Testis (tissue), 3 donors: ENCODE results near the gene FRMD5. TPM values are rescaled to one million over a fixed set of nuclear protein-coding genes. Genes with fewer than 3 reads are reported as not detected.

Experiments
- DNase-seq: peaks from one replicate; pipeline ENCODE4 v3.0.0-alpha.2; 2019
- H3K27ac ChIP-seq, 2 donors: fragments of 200-600 bp; sonication (generic); one replicate each; pipeline ENCODE4 v1.5.1; 2019
- H3K27me3 ChIP-seq: fragments of 200-600 bp; sonication (generic); one replicate; pipeline ENCODE4 v1.5.1; 2019
- H3K36me3 ChIP-seq: fragments of 200-600 bp; sonication (generic); one replicate; pipeline ENCODE4 v1.5.1; 2017; ENCODE audit warnings: low read depth; ENCODE audit errors: missing control alignments
- H3K4me1 ChIP-seq: fragments of 200-600 bp; sonication (generic); one replicate; pipeline ENCODE4 v1.5.1; 2019
- H3K4me3 ChIP-seq, 2 donors: fragments of 200-600 bp; sonication (generic); one replicate each; pipeline ENCODE4 v1.5.1; 2017 to 2019
- H3K9me3 ChIP-seq: fragments of 200-600 bp; sonication (generic); one replicate; pipeline ENCODE4 v1.5.1; 2017
- POLR2A ChIP-seq: fragments of 450-650 bp; IDR thresholded peaks from one replicate; pipeline ENCODE4 v1.6.1; 2017; ENCODE audit warnings: antibody characterized with exemption, mild to moderate bottlenecking, moderate library complexity
- WGBS, 2 donors: methylation state at CpG; one replicate each; pipeline ENCODE4 v1.1.5; 2018; 5-methylcytosine and 5-hydroxymethylcytosine counted together
- intact Hi-C: fragments of 100-400 bp; cut with DNase I; formaldehyde crosslinking; loops from one replicate; pipeline ENCODE4 v1.15.1; 2023; ENCODE audit warnings: low total_unique reads
- polyA plus RNA-seq: library from polyadenylated mRNA; stranded (reverse); fragments of 350-450 nt; fragmentation: Illumina TruSeq; extraction: RNeasy Lipid Tissue Mini Kit (QIAGEN cat#74804); gene quantifications from one replicate; pipeline ENCODE4 v1.2.3, GENCODE V29; 2014; ENCODE audit warnings: low read depth, low replicate concordance; ENCODE audit not compliant: insufficient read depth
- total RNA-seq, 2 donors: library from RNA; depleted of rRNA; stranded (reverse); fragments of >200 nt; gene quantifications; one replicate each; pipeline ENCODE4 v1.2.3, GENCODE V29; 2016
- TF ChIP-seq, protein P1 (sequence below), 3 experiments: fragments of 450-650 bp in 2 of 3; fragments of 200-600 bp in 1 of 3; sonication (generic) in 1 of 3; IDR thresholded peaks; one replicate each; pipeline ENCODE4 v1.5.1; 2016 to 2019; ENCODE audit warnings: antibody characterized with exemption in 3 of 3, mild to moderate bottlenecking in 2 of 3, moderate library complexity in 1 of 3

Gene FRMD5
- total and polyA plus RNA-seq, 3 donors from 2014 or later, result 10.5 to 12.3 (median 10.6) TPM

DNA sequence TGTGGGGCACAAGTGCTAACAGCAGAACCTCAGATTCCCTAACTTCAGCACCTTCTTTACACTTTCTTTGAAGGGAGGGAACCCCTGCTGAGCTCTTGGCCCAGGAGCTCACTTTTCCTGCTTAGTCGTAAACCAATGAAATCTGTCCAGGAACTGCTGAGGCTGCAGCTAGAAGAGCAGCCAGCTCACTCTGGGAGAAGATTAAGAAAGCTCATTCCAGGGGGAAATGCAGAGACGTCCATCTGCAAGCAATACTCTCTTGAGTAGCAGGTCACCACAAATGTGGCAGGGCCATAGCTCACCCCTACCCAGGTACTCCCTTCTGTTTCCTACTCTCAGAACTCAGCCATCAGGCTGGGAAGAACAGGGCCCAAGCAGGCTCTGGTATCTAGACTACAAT is 265.0 kb downstream of the FRMD5 start:
- Histone ChIP-seq H3K27me3 (no peaks in the 10 kb centered on the region), H3K27ac (no peak overlapping the region), H3K4me3 (no peak overlapping the region), H3K36me3 (no peaks in the 10 kb centered on the region), H3K4me1 (peaks cover 3% of the 10 kb centered on the region), H3K9me3 (no peaks in the 10 kb centered on the region)
- TF ChIP-seq, protein P1, sequence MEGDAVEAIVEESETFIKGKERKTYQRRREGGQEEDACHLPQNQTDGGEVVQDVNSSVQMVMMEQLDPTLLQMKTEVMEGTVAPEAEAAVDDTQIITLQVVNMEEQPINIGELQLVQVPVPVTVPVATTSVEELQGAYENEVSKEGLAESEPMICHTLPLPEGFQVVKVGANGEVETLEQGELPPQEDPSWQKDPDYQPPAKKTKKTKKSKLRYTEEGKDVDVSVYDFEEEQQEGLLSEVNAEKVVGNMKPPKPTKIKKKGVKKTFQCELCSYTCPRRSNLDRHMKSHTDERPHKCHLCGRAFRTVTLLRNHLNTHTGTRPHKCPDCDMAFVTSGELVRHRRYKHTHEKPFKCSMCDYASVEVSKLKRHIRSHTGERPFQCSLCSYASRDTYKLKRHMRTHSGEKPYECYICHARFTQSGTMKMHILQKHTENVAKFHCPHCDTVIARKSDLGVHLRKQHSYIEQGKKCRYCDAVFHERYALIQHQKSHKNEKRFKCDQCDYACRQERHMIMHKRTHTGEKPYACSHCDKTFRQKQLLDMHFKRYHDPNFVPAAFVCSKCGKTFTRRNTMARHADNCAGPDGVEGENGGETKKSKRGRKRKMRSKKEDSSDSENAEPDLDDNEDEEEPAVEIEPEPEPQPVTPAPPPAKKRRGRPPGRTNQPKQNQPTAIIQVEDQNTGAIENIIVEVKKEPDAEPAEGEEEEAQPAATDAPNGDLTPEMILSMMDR (IDR thresholded peaks at IDR 0.05), result no peak
- intact Hi-C loops, result no loop called here
- DNase-seq, result no peak
- 77% methylated on average over 2 of the region's 2 CpGs; no CpG with 5 or more reads in 1 of the 2 donors for WGBS, 2 donors

DNA sequence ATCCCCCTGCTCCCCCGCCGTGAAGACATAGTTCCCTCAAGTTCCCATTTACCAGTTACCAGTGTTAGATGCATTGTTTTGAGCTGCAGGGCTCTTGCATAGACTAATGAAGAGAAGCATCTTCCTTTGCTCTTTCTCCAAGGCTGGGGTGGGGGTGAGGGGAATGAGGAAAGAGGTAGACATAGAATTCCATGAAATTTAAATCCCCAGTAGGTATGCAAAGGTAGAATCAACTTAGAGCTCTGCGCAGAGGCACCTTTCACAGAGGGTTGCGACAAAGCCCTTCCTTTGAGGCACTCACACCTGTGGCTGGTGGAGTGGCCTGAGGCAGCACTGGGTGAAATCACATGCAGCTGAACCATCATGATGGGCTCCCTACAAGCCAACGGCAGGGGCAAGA is 266.9 kb downstream of the FRMD5 start:
- no peak for DNase-seq
- Histone ChIP-seq H3K4me3 (no peak overlapping the region), H3K27ac (no peak overlapping the region), H3K9me3 (no peaks in the 10 kb centered on the region), H3K27me3 (no peaks in the 10 kb centered on the region), H3K4me1 (peaks cover 3% of the 10 kb centered on the region), H3K36me3 (no peaks in the 10 kb centered on the region)
- intact Hi-C loops, result no loop called here
- TF ChIP-seq POLR2A, result no peak
- TF ChIP-seq, protein P1 (IDR thresholded peaks at IDR 0.05), result no peak
- 86 to 92% methylated on average over 5 of the region's 5 CpGs for WGBS, 2 donors

DNA sequence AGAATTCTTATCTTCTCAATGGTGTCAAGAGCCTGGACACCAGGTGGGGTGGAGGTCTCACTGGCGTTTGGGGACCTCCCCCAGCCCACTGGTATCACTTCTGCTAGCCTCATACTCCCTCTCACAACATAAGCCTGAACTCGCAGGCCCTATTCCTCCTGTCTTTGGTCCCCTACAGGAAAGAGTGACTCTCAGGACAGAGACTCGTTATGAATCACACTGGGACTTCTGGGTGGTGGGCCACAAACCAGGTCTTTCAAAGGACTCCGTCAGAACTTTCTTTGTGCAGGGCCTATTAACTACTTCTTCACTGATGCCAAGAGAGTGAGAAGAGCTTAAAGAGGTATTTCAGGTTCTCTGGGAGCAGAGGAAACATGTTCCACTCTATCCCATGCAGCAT is 267.9 kb downstream of the FRMD5 start:
- 63 to 66% methylated on average over 4 of the region's 4 CpGs for WGBS, 2 donors
- Histone ChIP-seq H3K9me3 (no peaks in the 10 kb centered on the region), H3K4me3 (no peak overlapping the region), H3K4me1 (peaks cover 3% of the 10 kb centered on the region), H3K27ac (no peak overlapping the region), H3K36me3 (no peaks in the 10 kb centered on the region), H3K27me3 (no peaks in the 10 kb centered on the region)
- intact Hi-C loops, result no loop called here
- no peak for DNase-seq
- TF ChIP-seq, protein P1 (IDR thresholded peaks at IDR 0.05), result no peak
- no peak for TF ChIP-seq POLR2A

DNA sequence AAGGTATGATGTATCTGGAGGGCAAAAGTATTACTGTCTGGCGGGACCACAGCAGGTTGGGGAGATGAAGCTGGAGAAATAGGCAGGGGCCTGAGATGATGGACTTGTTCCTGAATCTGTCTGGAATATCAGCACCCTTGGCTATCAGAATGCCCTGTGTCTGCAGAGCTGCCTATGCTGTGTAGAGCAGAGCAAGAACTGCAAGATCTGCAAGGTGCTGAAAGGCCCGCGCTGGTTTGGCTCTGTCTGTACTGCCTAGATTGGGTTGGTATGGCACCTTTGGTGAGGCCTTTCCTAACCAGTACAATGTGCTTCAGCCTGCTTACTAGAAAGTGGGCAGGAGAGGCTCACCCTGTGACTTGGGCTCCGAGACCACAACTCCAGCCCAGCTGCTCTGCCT is 271.5 kb downstream of the FRMD5 start:
- Histone ChIP-seq H3K27me3 (no peaks in the 10 kb centered on the region), H3K36me3 (no peaks in the 10 kb centered on the region), H3K9me3 (no peaks in the 10 kb centered on the region), H3K27ac (no peak overlapping the region), H3K4me1 (peaks cover 10% of the 10 kb centered on the region), H3K4me3 (no peak overlapping the region)
- TF ChIP-seq, protein P1 (IDR thresholded peaks at IDR 0.05), result no peak
- no peak for TF ChIP-seq POLR2A
- intact Hi-C loops, result no loop called here
- no peak for DNase-seq
- WGBS, 2 donors, result 94 to 98% methylated on average over 2 to 4 of the region's 4 CpGs

DNA sequence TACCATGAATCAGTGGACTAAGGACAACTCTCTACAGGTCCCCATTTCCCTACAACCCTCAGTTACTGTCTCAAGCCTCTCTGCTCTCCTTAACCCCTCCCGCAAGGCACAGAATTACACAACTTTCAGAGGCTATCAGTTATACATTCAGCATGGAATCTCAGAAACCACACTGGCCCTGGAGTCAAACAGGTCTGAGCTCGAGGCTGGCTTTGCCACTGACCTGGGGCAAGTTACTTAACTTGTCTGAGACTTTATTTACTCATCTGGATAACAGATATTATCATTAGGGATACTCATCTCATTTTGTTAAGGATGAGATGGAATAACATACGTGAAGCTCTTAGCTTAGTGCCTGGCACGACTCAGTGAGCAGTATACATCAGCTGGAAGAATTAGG is 273.1 kb downstream of the FRMD5 start:
- no peak for DNase-seq
- no peaks in the 10 kb centered on the region for H3K36me3 ChIP-seq
- intact Hi-C loops, result no loop called here
- WGBS, 2 donors, result 89 to 92% methylated on average over 4 of the region's 4 CpGs
- H3K27me3 ChIP-seq, result no peaks in the 10 kb centered on the region
- H3K9me3 ChIP-seq, result no peaks in the 10 kb centered on the region
- no peak overlapping the region for H3K27ac ChIP-seq
- peaks cover 10% of the 10 kb centered on the region for H3K4me1 ChIP-seq
- TF ChIP-seq, protein P1 (IDR thresholded peaks at IDR 0.05), result no peak
- TF ChIP-seq POLR2A, result no peak
- H3K4me3 ChIP-seq, result no peak overlapping the region
